GM19351 (cell line): ENCODE measurements around the gene MN1.

Experiments
- ATAC-seq: cut with Tn5 transposase; IDR thresholded peaks from one replicate; pipeline ENCODE4 v1.9.1; 2021; ENCODE audit warnings: mild to moderate bottlenecking, moderate library complexity; ENCODE audit not compliant: unreplicated experiment

The MN1 gene

GRCh38 chr22:27800250-27801201 lies 1.0 kb downstream of the MN1 start:
- no peak for ATAC-seq

GRCh38 chr22:27799827-27800249 lies 1.7 kb downstream of the MN1 start:
- ATAC-seq, result no peak

GRCh38 chr22:27799015-27799826 lies 2.3 kb downstream of the MN1 start:
- no peak for ATAC-seq

GRCh38 chr22:27798511-27799014 lies 3.0 kb downstream of the MN1 start:
- ATAC-seq, result no peak

GRCh38 chr22:27797520-27798391 lies 3.8 kb downstream of the MN1 start:
- ATAC-seq, result no peak

- ATAC-seq, result no peak
These were observed 4.6 kb downstream of the MN1 start for GRCh38 chr22:27796829-27797519.

GRCh38 chr22:27795696-27796517 lies 5.6 kb downstream of the MN1 start:
- ATAC-seq, result no peak

- no peak for ATAC-seq
These were observed 6.5 kb downstream of the MN1 start for GRCh38 chr22:27795053-27795452.

GRCh38 chr22:27794226-27794625 lies 7.3 kb downstream of the MN1 start:
- ATAC-seq, result no peak

- no peak for ATAC-seq
These were observed 8.0 kb downstream of the MN1 start for GRCh38 chr22:27793576-27793975.

GRCh38 chr22:27792452-27793161 lies 8.9 kb downstream of the MN1 start:
- ATAC-seq, result no peak

- no peak for ATAC-seq
These were observed 9.7 kb downstream of the MN1 start for GRCh38 chr22:27791859-27792241.

GRCh38 chr22:27791159-27791858 lies 10.2 kb downstream of the MN1 start:
- no peak for ATAC-seq

- no peak for ATAC-seq
These were observed 11.0 kb downstream of the MN1 start for GRCh38 chr22:27790376-27791158.

GRCh38 chr22:27788500-27789288 lies 12.9 kb downstream of the MN1 start:
- no peak for ATAC-seq

GRCh38 chr22:27786965-27787364 lies 14.6 kb downstream of the MN1 start:
- no peak for ATAC-seq
